Stimulated activated CD4-positive, alpha-beta T cell treated with anti-CD3 and anti-CD28 coated beads, Interleukin-15, amount 100 ng/mL, for 48 hours (primary cell): ENCODE data around the gene CD151.

ENCODE experiments used
- DNase-seq, 2 donors: peaks; one replicate each; pipeline ENCODE4 v3.0.0-alpha.2; 2020; ENCODE audit warnings: low read depth in 2 of 2

CD151 gene

DNA sequence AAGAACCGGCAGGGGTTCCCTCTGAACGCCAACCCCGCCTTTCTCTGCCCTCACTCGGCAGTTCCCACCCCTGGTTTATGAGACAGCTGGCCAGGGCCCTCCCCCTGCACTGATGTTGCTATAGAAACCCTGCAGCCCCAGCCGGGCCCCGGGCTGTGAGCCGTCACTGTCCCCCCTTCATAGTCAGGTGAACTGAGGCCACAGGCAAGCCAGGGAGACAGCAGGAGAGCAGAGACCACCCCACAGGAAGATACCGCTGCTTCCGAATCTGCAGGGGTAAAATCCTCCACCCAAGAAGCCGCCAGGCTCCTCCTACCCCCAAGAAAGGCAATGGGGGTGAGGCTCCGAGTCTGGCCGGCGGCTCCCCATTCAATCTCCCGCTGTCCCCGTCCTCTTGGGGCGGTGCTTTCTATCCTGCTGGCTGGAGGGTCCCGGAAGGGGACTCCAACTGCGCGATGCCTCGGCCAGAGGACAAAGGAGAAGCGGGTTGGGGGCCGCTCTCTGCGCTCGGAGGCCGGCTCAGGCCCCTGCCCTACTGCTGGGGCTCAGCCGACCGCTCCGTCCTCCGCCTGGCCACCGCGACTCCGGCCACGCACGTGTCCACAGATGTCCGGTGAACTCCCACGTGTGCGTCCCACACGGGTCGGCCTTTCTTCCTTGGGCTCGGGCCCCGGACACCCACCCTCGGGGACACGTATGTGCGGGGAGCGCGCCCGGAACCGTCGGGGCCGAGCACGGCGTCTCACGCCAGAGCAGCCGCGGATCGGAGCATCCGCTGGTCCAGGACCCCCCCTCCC lies 35.3 kb upstream of the CD151 start:
- peak; percentile 68 to 69 for DNase-seq

DNA sequence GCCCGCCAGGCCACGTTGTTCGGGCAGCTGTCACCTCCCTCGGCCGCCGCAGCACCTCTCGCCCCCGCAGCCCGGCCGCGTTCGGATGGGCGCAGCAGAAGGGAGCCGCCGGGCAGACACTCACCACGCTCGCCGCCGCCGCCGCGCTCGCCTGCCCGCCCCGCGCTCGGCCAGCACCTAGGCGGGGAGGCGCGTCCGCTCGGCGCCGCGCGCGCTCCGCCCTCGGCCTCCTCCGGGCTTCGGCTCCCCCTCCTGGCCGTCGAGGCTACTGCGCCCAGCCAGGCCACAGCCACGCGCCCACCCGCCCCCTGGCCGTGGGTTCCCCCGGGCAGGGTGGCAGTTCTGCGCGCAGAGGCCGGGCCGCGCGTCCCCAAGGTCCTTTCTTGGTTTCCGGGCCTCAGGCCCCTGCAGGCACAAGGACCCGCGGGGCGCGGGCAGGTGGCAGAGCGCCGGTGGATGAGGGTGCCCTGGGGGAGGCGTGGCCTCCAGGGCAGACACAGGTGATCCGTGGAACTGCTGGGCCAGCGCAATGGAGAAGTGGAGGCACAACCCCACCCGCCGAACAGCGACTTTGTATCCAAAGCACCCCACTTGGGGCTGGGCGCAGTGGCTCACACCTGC lies 34.5 kb upstream of the CD151 start, which contains the start of gene SLC25A22:
TSS of gene SLC25A22 (minus strand) at position 189 of the 621 bp plus-strand sequence. CDS start 3,275 bp downstream, outside the sequence.
- peak; percentile 60 to 82 for DNase-seq

- DNase-seq = no peak
Observed at GRCh38 chr11:799641-800316, 33.0 kb upstream of the CD151 start.

- no peak for DNase-seq
Observed at GRCh38 chr11:800473-800872, 32.3 kb upstream of the CD151 start.

DNA sequence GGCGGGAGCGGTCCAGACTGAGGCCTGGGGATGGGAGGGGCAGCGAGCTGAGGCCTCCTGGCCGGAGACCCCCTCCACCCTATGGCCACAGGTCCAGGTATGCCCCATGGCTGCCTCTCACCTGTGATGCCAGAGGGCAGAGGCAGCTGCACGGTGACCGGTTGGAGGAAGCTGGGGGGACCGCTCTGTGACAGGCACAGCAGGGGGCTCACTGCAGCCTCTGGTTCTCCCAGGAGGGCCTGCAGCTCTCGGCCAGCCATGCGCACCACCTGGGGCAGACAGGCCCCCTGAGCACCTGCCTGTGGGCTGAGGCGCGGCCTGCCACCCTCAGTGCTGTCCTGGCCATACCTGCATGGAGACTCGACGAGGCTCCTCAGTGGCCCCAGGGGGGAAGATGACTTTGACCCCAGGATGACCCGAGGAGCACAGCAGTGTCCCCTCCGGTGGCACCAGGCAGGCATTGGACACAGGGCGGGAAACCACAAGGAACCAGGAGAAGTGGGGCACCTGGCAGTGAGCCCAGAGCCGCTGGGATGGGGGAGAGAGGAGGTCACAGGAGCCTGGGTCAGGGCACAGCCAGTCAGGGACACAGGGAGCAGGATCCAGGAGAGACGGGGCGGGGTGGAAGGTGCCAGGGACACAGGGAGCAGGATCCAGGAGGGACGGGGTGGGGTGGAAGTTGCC lies 31.5 kb upstream of the CD151 start:
- DNase-seq = no peak

- no peak for DNase-seq
Observed at GRCh38 chr11:802018-802617, 30.6 kb upstream of the CD151 start.

GRCh38 chr11:802693-803466 lies 29.9 kb upstream of the CD151 start:
- DNase-seq = no peak

GRCh38 chr11:803467-803742 lies 29.3 kb upstream of the CD151 start:
- no peak for DNase-seq

DNA sequence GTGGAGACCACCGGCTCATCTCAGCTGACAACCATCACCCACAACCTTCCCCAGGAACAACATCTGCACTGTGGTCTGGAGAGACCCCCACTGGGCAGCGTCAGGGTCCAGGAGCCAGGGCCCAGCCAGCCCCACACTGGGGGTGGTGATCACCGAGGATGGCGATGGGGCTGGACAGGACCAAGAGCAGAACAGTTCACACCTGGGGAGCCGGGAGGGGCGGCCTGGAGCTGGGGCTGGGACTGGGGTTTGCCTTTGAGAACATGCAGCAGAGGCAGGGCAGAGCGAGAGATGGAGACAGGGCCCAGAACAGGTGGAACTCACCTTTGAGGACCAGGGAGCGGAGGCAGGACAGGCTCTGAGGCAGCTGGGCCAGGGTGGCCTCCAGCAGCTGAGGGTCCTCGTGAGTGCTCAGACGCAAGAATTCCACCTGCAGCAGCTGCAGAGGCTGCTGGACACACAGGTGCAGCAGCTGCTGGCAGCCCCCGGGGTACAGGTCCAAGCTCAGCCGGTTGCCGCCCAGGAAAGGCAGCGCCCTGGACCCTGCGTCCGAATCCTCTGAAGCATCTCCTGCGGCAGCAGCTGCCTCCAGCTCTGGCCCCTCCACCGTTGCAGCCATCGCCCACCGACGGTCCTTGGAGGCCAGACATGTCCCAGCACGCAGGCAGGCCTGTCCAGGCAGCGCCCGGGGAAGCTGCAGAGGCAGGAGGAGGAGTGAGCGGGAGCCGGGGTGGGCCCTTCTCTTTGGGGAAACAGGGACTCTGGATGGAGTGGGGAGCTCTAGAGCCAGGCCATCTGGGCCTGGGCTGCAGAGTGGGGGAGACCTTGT lies 28.8 kb upstream of the CD151 start:
- no peak for DNase-seq

DNA sequence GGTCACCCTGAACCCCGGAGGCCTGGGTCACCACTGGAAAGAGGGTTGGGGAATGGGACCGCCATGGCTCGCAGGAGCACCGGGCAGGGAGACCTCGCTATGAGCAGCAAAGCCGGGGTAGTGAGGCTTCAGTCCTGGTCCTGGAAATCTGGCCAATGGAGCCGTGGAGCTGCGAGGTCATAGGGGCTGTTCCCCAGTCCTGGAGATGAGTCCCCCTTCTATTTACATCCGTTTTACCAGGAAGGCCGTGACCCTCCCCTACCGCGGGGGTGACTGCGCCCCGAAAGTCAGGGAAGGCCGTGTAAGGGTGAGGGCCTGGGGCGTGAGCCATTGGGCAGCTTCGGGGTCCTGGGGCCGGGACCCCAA lies 28.2 kb upstream of the CD151 start:
- no peak for DNase-seq

GRCh38 chr11:808427-809286 lies 24.1 kb upstream of the CD151 start:
- peak in 1 of 2 donors; percentile 41 for DNase-seq

- peak; percentile 97 to 98 for DNase-seq
Observed at GRCh38 chr11:809287-810039, 23.3 kb upstream of the CD151 start, which contains the start of gene RPLP2. TSS of gene RPLP2 (plus strand) at chr11:809967. CDS start at chr11:810235, 268 bp downstream.

DNA sequence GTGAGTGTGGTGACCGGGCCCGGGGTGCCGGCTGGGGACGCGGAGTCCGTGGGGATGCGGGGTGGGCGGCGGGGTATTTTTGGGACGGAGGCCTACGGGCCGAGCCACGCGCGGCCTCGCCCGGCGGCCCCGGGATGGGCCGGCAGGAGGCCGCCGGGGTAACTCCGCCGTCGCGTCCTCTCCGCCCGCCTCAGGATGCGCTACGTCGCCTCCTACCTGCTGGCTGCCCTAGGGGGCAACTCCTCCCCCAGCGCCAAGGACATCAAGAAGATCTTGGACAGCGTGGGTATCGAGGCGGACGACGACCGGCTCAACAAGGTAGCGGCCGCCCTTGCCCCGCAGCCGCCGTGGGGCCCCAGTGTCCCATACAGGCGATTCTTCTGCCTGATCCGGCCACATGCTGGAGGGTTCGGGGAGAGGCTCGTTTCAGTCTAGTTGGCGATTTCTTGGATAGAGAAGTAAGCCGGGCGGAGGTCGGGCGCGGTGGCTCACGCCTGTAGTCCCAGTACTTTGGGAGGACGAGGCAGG lies 22.6 kb upstream of the CD151 start:
- DNase-seq = no peak

DNA sequence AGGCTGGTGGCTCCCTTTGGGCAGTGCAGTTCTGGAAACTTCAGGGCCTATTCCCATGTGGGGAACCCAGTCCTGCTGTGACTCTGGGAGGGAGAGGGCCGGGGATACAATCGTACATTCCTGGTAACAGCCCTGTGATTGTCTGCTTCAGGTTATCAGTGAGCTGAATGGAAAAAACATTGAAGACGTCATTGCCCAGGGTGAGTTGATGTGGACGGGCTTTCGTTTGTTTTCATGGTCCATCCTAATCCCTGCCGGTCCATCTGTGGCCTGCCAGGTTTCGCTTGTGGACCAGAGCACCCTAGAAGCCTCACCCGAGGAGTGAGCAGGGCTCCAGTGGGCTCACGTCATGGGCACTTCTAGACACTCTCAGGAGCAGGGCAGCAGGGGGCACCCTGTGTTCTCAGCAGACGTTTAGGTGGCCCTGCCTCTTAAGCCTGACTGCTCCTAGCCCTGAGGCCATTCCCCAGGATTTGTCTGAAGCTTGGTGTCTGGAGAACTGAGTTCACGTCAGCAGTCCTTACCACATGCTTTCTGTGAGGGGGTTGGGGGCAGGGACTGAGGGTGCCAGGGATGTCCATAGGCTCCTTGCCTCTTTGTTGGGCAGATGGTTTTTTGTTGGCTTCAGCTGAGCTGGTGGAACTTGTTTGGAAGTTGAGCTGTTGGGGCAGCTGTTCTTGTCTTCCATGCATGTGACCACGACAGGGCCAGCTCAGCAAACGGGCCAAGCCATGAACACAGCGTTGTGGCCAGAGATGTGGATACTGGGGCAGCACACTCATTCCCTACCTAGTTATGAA lies 21.1 kb upstream of the CD151 start:
- DNase-seq = no peak

DNA sequence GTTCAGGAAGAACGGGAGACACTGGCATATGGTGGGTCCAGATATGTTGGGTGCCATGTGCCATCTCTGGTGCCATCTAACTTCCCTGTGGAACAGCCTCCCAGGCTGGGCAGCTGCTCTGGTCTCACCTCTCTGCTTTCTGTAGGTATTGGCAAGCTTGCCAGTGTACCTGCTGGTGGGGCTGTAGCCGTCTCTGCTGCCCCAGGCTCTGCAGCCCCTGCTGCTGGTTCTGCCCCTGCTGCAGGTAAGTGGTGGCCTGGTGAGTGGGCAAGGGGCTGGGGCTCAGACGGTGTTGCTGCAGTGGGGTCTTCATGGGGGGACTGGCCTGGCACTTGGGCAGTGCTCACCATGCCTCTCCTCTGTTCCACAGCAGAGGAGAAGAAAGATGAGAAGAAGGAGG lies 20.4 kb upstream of the CD151 start:
- no peak for DNase-seq

DNA sequence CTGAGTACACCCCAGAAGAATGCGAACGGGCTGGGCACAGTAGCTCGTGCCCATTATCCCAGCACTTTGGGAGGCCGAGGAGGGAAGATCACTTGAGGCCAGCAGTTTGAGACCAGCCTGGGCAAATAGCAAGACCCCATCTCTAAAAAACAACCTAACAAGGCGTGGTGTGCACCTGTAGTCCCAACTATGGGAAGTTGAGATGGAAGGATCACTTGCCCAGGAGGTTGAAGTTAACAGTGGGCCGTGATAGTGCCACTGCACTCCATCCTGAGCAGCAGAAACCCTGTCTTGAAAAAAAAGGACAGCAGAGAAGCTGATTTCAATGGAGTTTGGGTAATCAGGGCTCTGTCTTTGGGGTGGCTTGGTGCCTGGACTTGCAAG lies 19.7 kb upstream of the CD151 start:
- DNase-seq = no peak

DNA sequence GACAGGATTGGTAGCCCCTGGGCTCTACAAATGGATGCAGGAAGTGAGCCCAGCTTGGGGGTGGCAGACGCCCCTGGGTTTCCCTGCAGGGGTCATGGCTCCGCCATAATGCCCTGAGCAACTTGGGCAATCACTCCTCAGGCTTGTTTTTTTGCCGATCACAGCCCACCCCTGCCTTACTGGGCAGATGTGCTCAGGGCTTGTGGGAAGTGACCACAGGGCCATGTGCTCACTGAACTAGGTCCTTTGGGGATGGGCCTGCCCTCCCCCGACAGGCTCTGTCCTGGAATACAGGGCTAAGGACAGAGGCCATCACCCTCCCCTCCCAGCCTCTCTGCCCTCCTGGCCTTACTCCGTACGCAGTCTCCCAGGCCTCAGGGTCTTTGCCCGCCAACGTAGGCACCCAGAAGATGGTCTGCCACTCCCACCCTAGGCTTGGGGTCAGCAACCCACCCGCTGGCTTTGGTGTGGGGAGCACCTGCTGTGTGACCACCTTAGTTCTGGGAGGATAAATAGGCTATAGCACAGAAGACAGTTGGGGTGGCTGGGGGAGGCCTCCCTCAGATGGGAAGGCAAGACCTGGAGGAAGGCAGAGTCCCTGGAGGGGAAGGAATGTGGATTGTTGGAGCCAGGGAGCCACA lies 19.2 kb upstream of the CD151 start:
- no peak for DNase-seq
